ENCODE results near the gene MIS12. TPM values are rescaled to one million over a fixed set of nuclear protein-coding genes. Genes with fewer than 3 reads are reported as not detected.

Gene MIS12
- total RNA-seq, 2 experiments from 2014 or later = 30.3 to 35.0 TPM

DNA sequence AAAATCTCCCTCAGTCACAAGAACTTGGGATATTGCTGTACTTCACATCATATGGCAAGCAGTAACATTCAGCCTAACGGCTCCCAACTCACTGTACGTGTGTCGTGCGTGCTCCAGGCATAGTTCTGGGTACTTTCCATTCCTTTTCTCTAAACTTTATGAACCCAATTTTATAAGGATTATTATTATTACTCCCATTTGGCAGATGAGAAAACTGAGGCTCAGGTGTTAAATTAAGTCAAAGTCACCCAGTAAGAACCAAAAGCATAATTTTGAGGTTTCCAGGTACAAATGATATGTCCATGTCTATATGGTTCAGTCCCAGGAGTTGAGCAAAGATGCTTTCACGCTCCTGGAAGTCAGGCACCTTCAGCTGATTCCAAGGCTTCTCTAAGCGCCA lies 42.6 kb upstream of the MIS12 start:
- Mint-ChIP-seq H3K36me3 (ENCODE audit: low read depth) (peaks cover 37% of the 10 kb centered on the region), H3K4me3 (no peak overlapping the region)
- TF ChIP-seq, protein P1, sequence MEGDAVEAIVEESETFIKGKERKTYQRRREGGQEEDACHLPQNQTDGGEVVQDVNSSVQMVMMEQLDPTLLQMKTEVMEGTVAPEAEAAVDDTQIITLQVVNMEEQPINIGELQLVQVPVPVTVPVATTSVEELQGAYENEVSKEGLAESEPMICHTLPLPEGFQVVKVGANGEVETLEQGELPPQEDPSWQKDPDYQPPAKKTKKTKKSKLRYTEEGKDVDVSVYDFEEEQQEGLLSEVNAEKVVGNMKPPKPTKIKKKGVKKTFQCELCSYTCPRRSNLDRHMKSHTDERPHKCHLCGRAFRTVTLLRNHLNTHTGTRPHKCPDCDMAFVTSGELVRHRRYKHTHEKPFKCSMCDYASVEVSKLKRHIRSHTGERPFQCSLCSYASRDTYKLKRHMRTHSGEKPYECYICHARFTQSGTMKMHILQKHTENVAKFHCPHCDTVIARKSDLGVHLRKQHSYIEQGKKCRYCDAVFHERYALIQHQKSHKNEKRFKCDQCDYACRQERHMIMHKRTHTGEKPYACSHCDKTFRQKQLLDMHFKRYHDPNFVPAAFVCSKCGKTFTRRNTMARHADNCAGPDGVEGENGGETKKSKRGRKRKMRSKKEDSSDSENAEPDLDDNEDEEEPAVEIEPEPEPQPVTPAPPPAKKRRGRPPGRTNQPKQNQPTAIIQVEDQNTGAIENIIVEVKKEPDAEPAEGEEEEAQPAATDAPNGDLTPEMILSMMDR (IDR thresholded peaks at IDR 0.05) = no peak

DNA sequence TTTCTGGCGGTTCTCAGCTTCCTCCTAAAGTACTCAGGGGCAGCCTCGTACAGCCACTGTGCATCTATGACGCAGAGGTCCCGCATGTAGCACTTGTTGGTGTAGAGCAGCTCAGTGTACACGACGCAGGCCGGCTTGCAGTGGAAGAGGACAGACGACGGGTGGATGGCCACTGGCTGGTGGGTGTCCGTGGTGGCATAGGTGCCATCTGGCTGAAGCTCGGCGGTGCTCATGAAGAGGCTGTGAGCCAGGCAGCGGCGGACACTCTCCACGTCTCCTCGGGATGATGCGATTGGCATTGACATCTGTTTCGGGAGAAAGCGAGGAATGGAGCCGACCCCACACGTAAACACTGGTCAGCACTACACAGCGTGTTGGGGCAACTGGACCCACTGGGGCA lies 42.2 kb upstream of the MIS12 start:
- POLR2A ChIA-PET = interaction anchor here (0.7 to 1.1 kb wide), 2 partner anchors 115 to 161 kb away, joined by 3 read pairs; no protein-coding TSS in a partner anchor
- Mint-ChIP-seq H3K36me3 (ENCODE audit: low read depth) (peaks cover 40% of the 10 kb centered on the region), H3K4me1 (ENCODE audit: low read depth) (peaks cover 10% of the 10 kb centered on the region), H3K27me3 (no peaks in the 10 kb centered on the region), H3K27ac (no peak overlapping the region), H3K4me3 (no peak overlapping the region), H3K9me3 (no peaks in the 10 kb centered on the region)
- DNase-seq (no peak), ATAC-seq (no peak)
- TF ChIP-seq, protein P1 (IDR thresholded peaks at IDR 0.05) = no peak
- CTCF ChIA-PET = interaction anchor here (1.6 kb wide), 1 partner anchor 11 kb away, joined by 4 read pairs; no protein-coding TSS in a partner anchor
- intact Hi-C loops (cut with micrococcal nuclease) = no loop called here

More for the DNA sequence above, 42.6 kb upstream of the MIS12 start:
- Mint-ChIP-seq H3K9me3 (no peaks in the 10 kb centered on the region), H3K27ac (no peak overlapping the region), H3K27me3 (no peaks in the 10 kb centered on the region), H3K4me1 (ENCODE audit: low read depth) (peaks cover 10% of the 10 kb centered on the region)
- intact Hi-C loops (cut with micrococcal nuclease) = no loop called here
- ChIA-PET POLR2A (interaction anchor here (1.1 to 2.4 kb wide), 3 partner anchors 13 to 116 kb away, joined by 3 to 7 read pairs (median 3); partner anchors contain the start of genes NUP88 and RPAIN), CTCF (interaction anchor here (1.6 kb wide), 1 partner anchor 10 kb away, joined by 4 read pairs; no protein-coding TSS in a partner anchor)
- no peak for ATAC-seq
- DNase-seq = no peak

DNA sequence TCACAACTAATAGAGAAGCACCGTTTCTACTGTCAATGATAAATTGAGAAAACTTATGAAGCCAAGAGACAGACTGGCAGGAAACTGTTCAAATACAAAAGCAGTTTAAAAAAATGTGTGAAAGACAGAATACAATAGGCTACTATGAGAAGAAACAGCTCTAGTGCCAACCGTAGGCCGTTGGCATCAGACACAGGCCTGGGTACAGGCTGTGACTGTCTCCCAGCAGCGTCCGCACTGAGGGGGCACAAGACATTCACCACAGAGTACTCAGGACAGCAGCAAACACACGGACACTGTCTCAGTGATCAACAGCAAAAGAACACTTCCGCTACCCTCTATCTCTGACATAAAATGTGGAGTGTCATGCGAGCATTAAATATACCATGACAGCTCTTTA lies 39.6 kb upstream of the MIS12 start:
- H3K4me3 Mint-ChIP-seq = no peak overlapping the region
- no peaks in the 10 kb centered on the region for H3K4me1 Mint-ChIP-seq (ENCODE audit: low read depth)
- H3K27ac Mint-ChIP-seq = no peak overlapping the region
- H3K9me3 Mint-ChIP-seq = no peaks in the 10 kb centered on the region
- ChIA-PET POLR2A (interaction anchor here (1.0 kb wide), 1 partner anchor 22 kb away, joined by 3 read pairs; the partner anchor contains the start of gene DHX33), CTCF (interaction anchor here (1.1 kb wide), 1 partner anchor 23 kb away, joined by 3 read pairs; no protein-coding TSS in a partner anchor)
- ATAC-seq = no peak
- H3K27me3 Mint-ChIP-seq = no peaks in the 10 kb centered on the region
- DNase-seq = no peak
- TF ChIP-seq, protein P1 (IDR thresholded peaks at IDR 0.05) = no peak
- H3K36me3 Mint-ChIP-seq (ENCODE audit: low read depth) = peaks cover 57% of the 10 kb centered on the region
- intact Hi-C loops (cut with micrococcal nuclease) = no loop called here

DNA sequence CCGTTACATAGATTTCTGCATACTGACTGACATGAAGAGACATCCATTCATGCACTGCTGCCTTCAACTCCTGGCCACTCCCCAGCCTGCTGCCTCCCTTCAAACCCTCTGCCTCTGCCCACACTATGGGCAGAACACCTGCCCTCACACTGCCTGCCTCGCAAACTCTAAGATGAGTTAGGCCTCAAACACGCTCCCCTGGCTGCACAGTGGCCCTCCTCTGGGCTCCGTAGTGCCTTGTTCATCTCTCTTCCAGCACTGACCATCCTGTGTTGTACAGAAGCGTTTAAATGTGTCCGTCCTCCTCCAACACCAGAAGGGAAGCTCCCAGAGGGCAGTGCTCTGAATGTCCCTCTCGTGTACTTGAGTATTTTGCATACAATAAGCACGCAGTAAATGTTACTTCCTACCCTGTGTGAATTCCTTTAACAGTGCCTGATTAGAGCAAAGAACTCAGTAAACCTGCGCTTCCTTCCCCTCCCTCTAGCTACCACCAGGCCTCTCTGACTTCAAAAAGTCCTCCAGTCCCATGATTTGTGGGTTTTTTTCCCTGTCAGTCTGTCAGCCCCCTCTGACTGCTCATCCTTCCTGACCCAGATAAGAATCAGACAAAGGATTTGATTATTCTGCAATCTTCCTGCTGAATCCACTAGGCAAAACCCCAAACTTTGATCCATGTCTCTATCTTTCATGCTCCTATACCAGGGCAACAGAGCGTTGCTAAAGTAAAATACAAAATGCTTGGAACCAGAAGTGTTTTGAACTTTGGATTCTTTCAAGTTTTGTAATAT lies 21.5 kb upstream of the MIS12 start:
- no peak overlapping the region for H3K4me3 Mint-ChIP-seq
- peaks cover 38% of the 10 kb centered on the region for H3K4me1 Mint-ChIP-seq (ENCODE audit: low read depth)
- H3K27ac Mint-ChIP-seq = no peak overlapping the region
- DNase-seq (no peak), ATAC-seq (no peak)
- intact Hi-C loops (cut with micrococcal nuclease) = no loop called here
- no peaks in the 10 kb centered on the region for H3K27me3 Mint-ChIP-seq
- ChIA-PET CTCF (interaction anchor here (0.9 to 3.6 kb wide), 4 partner anchors 16 to 25 kb away, joined by 3 to 21 read pairs (median 3); partner anchors contain the start of genes C1QBP, DERL2 and MIS12), POLR2A (interaction anchor here (0.8 to 1.4 kb wide), 4 partner anchors 8 to 45 kb away, joined by 3 to 4 read pairs (median 3); partner anchors contain the start of genes DERL2, MIS12, NUP88 and RPAIN)
- no peaks in the 10 kb centered on the region for H3K9me3 Mint-ChIP-seq
- TF ChIP-seq, protein P1 (IDR thresholded peaks at IDR 0.05) = no peak
- peaks cover 40% of the 10 kb centered on the region for H3K36me3 Mint-ChIP-seq (ENCODE audit: low read depth)
